HG03342 (cell line): ENCODE measurements around the gene MCAM.

ENCODE experiments used
- ATAC-seq: cut with Tn5 transposase; IDR thresholded peaks from one replicate; pipeline ENCODE4 v1.9.1; 2021; ENCODE audit warnings: mild to moderate bottlenecking, moderate library complexity; ENCODE audit not compliant: unreplicated experiment

MCAM gene

GRCh38 chr11:119346605-119347004 is 29.7 kb upstream of the MCAM start, which contains the start of gene MFRP:
Gene MFRP (minus strand): TSS chr11:119346705. CDS start chr11:119346513, 192 bp downstream.
- no peak for ATAC-seq

GRCh38 chr11:119345685-119346084 is 28.8 kb upstream of the MCAM start:
- ATAC-seq = no peak

GRCh38 chr11:119344291-119345010 is 27.5 kb upstream of the MCAM start:
- no peak for ATAC-seq

DNA sequence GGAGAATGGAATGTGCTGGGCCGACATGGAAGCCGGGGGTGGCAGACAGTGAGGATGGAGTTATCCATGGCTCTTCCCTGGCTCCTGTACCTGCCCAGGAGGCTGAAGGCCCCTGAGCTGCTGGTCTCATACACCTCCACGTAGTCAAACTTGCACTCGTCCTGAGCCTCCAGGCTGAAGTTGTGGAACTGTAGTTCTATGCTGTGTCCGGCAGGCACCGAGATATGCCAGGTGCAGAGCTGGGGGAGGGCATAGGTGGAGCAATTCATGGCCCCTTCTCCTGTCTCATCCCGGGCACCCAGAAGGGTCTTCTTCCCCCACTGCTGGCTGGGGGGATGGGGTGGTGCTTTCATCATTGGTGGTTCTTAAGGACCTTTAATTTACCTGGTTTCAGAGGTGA is 26.8 kb upstream of the MCAM start:
- no peak for ATAC-seq

DNA sequence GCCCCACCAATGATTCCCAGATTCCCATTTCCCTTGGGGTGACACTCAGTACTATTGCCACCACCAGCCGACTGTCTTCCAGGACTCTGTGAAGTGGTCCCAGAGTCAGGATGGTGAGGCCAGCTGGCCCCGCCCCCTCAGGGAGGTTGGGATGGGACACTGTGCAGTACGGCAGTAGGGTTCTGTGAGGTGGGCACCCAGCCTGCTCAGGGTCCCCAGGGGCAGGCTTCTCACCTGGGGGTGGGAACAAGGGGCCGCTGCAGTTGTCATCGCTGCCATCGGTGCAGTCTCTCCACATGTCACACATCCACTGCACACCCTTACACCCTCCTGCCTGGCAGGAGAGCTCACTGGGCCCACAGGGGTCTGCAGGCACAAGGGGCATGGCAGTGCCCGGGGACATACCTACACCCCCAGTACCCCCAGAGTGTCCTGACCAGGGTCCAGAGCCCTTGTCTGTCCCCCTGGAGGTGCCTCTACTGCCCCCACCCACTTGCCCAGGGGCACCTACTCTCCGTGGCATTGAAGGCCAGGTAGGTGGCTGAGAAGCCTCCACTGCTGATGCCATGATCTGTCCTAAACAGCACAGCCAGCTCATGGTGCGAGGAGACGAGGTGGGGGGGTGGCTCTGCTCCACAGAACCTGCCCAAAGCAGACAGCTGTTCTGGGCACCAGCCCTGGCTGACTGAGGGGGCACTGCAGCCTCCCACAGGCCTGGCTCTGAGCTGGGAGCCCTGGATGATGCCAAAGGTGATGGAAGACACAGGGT is 25.6 kb upstream of the MCAM start:
- no peak for ATAC-seq

DNA sequence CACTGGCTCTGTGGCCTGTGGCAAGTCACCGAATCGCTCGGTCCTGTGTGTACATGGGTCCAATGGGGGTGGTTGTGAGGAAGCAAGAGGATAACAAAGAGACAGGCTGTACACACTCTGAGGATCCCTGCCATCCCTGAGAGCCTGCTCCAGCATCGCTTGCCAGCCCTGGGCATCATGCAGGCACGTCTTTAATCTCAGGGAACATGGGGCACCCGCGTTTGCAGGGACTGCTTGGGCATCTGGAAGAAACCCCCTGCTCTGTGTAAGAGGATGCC is 25.0 kb upstream of the MCAM start:
- ATAC-seq = no peak

DNA sequence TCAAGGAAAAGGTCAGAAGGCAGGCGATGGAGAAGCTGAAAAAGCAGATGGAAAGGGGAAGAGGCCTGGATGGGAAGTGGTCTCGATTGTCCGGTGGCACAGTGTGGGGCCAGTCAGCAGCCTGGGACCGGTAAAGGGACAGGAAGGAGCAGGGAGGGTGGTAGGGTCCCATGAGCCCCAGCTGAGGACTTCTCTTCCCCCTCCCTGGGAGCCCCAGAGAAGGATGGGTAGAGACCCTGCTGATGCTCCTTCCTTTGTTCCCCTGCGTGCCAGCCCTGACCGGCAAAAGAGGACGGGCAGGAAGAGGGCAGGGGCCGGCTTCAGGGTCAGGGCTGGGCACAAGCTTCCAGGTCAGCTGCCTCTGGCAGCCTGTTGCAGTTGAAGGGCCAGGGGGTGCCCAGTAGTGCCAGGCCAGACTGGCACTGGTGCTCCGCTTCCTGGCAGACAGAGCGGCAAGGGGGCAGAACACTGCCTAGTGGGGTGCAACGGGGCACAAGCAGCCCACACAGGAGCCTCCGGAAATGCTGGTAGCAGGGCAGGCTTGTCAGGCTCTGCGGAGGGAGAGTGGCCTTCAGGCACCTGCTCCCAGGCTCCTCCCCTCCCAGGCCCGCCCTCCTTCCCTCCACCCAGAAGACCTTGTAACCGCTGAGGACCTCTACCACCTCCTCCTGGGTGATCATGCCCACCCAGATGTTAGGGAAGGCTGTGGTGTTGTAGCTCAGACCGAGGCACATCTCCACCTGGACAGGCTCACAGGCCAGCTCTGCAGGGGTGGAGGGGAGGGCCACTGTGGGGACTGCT is 24.5 kb upstream of the MCAM start:
- no peak for ATAC-seq

GRCh38 chr11:119340335-119341221 is 23.6 kb upstream of the MCAM start, which contains the start of gene C1QTNF5:
Gene C1QTNF5 (minus strand): TSS chr11:119340883. CDS start chr11:119340397, 486 bp downstream.
- ATAC-seq = no peak

- no peak for ATAC-seq
Observed at GRCh38 chr11:119339589-119340334, 22.8 kb upstream of the MCAM start.

GRCh38 chr11:119338965-119339588 is 22.1 kb upstream of the MCAM start:
- no peak for ATAC-seq

GRCh38 chr11:119338318-119338890 is 21.5 kb upstream of the MCAM start:
- peak; percentile 29 for ATAC-seq

GRCh38 chr11:119337581-119338317 is 20.8 kb upstream of the MCAM start:
- ATAC-seq = no peak

GRCh38 chr11:119336744-119337469 is 20.0 kb upstream of the MCAM start:
- ATAC-seq = no peak

- ATAC-seq = no peak
Observed at GRCh38 chr11:119335655-119336543, 19.0 kb upstream of the MCAM start.

DNA sequence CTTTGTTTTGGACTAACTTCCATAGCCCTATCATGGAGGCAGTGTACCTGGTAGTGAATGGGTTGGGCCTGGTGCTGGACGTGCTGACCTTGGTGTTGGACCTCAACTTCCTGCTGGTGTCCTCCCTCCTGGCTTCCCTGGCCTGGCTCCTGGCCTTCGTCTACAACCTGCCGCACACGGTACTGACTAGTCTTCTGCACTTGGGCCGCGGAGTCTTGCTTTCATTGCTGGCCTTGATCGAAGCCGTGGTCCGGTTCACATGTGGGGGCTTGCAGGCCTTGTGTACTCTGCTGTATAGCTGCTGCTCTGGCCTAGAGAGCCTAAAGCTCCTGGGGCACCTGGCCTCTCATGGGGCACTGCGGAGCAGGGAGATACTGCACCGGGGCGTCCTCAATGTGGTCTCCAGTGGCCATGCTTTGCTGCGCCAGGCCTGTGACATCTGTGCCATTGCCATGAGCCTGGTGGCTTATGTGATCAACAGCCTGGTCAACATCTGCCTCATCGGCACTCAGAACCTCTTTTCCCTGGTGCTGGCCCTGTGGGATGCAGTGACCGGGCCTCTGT is 18.2 kb upstream of the MCAM start:
- no peak for ATAC-seq

DNA sequence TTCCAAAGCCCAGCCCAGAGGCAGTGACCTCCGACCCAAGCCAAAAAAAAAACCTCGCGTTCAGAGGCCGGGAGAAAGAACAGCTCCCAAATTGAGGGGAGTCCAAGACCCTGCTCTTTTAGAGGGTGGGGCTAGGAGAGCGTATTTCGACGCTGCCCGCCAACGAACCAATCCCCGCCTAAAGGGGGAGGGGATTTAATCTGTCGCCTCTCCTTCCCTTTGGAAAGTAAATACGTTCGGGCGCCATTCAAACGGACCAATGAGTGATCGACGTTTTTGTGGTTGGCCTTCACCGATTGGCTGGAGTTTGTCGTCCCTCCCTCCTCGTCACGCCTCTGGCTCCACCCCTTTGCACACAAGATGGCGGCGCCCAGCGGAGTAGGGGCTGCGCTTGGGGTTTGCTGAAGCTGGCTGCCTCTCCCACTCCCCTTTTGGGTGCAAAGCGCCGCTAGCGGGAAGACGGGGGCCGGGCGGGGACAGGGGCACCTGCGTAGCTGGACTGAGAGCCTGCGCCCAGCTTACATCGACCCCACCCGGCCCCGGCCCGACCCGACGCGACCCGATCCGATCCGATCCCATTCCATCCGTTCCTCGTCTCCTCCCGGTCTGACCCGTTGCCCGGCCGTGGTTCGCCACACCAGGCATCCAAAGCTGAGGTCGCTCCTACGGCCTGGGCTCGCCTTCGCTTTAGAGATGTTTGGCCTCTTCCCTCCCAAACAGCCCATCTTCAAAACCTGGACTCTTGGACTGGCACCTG is 17.4 kb upstream of the MCAM start, which contains the start of gene RNF26:
TSS of gene RNF26 (plus strand) at position 354 of the 757 bp plus-strand sequence. CDS start 596 bp downstream, outside the sequence.
- peak; percentile 90 for ATAC-seq
